HG03378 (cell line): ENCODE data around the gene NFIC.
"Not testable (repeated sequence)": the region's sequence is repeated elsewhere in the genome, so short reads cannot be mapped to it uniquely, and the experiment has no call there.

Experiments used
- ATAC-seq: cut with Tn5 transposase; IDR thresholded peaks from one replicate; pipeline ENCODE4 v1.9.1; 2021; ENCODE audit warnings: mild to moderate bottlenecking, moderate library complexity; ENCODE audit not compliant: unreplicated experiment

Gene NFIC

DNA sequence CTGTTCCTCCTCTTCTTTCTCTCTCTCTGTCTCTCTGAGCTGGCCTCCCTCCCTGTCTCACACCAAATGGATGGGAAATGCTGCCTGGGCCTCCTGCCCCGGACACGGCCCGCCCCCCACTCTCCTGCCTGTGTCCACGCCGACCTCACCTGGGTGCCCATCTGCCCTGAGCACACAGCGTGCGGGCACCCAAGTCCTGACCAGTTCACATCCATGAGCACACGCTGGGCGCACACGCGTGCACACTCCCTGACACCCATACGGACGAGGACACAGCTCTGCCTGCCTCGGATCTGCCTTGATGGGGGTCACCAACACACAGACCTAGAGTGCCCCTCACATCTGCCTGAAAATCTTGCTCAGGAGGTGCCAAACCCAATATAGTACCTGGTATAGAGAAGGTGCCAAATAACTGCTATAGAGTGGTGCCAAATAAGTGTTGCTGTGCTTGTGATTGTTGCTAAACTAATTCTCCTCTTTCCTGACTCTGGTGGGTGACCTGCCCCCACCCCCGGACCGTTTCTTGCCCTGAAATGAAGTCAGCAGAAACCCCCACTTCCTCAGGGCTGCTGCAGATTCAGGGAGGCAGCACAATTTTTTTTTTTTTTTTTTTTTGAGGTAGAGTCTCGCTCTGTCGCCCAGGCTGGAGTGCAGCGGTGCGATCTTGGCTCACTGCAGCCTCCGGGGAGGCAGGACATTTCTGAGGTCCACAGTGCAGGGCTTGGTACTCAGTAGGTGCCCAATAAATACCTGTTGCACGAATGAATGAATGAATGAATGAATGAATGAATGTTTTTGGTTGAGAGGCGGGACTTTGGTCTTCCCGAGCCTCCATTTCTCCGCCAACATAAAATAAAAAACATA is 4.6 kb downstream of the NFIC start:
- no peak for ATAC-seq

DNA sequence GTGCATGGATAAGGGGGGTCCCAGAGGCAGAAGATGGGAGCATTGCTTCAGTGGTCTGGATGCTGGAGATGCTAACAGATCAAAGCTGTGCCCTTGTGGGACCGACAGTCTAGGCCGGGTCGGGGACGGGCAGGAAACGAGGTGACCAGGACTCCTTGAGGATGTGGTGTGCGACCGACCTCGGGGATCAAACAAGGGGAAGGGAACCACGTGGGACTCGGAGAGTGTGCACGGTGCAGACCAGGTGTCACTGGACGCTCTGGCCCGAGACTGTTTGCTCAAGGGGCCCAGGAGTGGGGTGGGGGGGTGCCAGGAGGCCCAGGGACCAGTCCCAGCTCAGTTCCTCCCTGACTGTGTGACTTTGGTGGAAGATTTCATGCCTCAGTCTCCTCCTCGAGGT is 6.0 kb downstream of the NFIC start:
- no peak for ATAC-seq

DNA sequence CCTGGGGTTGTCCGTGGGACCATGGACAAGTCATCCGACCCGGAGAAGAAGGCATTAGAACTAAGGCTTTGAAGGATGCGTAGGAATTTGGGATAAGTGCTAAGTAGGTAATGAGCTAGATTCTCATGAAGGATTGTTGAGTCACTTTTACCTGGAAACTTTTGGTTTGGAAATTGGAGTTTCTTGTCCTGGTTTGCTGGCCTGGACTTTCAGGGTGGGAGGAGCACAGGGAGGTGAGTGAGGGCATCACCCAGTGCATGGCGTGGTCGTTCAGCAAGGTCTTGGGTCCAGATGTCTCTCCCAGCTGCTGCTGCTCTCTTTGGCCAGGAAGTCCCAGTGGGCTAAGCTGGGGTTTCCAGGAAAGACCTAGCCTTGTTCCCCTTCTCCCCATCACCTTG is 7.6 kb downstream of the NFIC start:
- no peak for ATAC-seq

DNA sequence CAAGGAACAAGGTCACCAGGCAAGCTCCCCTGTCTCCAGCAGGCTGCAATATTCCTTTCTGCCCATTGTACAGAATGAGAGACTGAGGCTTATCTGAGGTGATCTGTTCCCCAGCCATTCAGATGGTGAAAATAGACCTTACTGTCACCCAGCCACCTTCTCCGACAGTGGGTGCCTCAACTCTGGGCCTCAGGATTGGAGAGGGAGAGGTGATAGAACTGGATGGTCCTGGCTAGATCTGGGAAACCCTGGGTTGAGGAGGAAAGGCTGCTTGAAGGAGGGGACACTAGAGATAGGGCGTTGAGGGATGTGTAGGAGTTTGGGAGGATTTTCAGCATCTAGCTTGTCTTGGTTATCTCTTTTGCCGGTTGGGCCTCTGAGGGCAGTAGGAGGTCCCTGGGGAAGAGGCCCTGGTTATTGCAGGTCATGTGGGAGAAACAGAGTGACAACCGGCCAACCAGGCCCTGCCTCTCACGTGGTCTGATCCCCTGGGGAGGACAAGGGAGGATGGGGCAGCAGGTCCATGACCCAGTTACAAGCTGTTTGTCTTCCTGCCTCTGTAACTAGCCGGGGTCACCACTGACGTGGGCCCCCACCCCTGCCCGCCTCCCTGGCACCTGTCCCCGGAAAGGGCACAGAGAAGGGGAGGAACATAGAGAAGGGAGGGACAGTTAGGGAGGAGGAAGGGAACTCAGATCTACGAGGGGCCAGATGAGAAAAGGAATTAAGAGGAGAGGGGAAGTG is 8.2 kb downstream of the NFIC start:
- no peak for ATAC-seq

- ATAC-seq: no peak
Observed at GRCh38 chr19:3375221-3376090, 9.1 kb downstream of the NFIC start.

DNA sequence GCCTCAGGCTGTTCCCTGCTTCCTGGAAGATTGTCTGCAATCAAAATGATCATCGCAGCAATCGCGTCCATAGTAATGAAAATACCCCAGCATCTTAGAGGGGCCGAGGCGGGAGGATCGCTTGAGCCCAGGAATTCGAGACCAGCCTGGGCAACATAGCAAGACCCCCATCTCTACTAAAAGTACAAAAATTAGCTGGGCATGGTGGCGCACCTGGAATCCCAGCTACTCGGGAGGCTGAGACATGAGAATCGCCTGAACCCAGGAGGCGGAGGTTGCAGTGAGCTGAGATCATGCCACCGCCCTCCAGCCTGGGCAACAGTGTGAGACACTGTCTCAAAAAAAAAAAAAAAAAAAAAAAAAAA is 9.7 kb downstream of the NFIC start:
- not testable (repeated sequence) for ATAC-seq

GRCh38 chr19:3378352-3379150 is 12.2 kb downstream of the NFIC start:
- ATAC-seq: no peak

GRCh38 chr19:3380829-3381228 is 14.4 kb downstream of the NFIC start:
- no peak for ATAC-seq

DNA sequence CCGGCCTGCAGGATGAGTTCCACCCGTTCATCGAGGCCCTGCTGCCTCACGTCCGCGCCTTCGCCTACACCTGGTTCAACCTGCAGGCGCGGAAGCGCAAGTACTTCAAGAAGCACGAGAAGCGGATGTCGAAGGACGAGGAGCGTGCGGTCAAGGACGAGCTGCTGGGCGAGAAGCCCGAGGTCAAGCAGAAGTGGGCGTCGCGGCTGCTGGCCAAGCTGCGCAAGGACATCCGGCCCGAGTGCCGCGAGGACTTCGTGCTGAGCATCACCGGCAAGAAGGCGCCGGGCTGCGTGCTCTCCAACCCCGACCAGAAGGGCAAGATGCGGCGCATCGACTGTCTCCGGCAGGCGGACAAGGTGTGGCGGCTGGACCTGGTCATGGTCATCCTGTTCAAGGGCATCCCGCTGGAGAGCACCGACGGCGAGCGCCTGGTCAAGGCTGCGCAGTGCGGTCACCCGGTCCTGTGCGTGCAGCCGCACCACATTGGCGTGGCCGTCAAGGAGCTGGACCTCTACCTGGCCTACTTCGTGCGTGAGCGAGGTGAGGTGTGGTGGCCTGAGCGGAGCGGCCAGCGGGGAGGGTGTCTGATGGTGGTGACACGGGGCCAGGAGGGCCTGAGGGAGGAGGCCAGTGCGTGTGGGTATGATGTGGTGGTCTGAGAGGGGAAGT is 15.5 kb downstream of the NFIC start:
- no peak for ATAC-seq

DNA sequence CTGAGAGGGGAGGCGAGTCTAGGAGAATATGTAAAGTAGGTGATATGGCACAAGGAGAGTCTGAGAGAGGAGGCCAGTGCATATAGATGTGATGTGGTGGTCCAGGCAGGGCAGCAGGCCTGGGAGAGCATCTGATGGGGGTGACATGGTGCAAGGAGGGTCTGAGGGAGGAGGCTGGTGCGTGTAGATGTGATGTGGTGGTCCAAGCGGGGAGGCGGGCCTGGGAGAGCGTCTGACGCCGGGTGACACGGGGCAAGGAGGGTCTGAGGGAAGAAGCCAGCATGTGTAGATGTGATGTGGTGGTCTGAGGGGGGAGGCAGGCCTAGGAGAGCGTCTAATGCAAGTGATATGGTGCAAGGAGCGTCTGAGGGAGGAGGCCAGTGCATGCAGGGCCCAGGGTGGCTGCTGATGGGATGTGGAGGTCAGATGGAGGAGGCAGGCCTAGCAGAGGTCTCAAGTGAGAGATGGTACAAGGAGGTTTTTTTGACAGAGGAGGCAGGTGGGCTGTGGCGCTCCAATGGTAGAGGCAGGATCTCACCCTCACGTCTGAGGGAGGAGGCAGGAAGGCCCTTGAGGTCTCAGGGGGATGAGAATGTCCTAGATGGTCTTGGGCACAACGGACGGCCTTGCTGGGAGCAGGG is 16.2 kb downstream of the NFIC start:
- ATAC-seq: no peak

- no peak for ATAC-seq
Observed at GRCh38 chr19:3383121-3383722, 16.8 kb downstream of the NFIC start.

DNA sequence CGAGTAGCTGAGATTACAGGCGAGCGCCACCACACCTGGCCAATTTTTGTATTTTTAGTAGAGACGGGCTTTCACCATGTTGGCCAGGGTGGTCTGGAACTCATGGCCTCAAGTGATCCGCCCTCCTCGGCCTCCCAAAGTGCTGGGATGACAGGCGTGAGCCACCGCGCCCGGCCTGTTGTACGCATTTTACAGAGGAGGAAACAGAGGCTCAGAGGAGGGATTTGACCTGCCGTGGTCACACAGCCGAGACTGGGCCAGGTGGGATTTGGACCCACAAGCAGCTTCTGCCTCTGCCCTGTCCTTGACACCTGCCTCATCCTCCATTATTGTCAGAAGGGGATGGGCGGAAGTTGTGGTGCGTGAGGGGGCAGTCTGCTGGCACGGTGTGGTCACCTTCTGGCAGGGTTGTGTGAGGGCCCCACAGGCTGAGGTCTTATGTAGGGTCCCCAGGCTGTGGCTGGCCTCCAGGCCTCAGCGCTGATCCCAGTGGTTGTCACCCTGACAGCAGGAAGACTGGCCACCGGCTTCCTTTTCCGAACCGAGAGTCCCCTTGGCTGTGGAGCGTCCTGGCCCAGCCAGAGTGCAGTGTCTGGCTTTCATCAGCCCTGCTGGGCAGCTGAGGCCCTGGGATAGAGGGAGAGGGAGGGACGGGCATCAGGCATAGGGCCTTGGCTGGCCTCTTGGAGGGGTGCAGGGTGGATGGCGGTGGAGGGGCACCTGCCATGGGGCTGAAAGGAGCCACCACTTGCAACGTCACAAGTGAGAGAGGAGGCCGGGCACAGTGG is 20.3 kb downstream of the NFIC start:
- ATAC-seq: no peak

DNA sequence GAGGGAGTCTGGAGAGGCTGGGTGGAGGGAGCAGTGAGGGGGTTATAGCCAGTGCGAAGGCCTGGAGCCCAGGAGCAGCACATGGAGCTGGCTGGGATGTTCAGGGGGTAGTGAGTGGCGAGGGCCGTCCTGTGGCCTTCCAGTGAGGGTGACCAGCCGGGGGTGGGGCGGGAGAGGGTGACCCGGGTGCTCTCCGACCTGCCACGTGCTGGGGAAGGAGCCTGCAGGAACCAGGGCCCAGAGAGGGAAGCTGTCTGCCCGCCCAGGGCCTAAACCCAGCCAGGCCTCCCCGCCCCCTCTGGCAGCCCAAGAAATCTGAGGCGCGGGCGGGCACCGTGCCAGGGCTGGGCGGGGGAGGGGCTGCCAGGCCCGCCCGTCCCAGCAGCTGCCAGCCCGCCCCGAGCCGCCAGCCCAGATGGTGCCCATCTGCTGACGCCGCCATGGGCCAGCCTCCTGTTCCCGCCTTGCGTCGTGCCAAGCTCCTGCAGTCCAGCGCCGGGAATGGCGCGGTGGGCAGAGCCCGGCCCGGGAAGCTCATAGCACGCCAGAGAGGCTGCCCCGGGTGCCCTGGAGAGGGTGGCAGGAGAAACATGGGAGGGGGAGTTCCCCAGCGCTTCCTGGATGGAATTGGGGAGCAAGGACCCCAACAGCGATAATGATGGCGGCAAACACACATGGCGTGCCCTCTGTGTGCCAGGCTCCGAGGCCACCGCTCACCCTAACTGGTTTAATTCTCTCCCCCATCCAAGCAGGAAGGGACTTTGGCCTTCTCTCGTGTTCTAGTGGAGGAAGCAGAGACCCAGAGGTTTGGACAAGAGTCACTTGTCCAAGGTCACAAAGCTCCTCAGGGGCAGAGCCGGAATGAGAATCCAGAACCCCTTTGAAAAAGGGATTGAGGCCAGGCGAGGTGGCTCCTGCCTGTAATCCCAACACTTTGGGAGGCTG is 21.5 kb downstream of the NFIC start:
- ATAC-seq: no peak

- no peak for ATAC-seq
Observed at GRCh38 chr19:3389446-3389778, 23.0 kb downstream of the NFIC start.

DNA sequence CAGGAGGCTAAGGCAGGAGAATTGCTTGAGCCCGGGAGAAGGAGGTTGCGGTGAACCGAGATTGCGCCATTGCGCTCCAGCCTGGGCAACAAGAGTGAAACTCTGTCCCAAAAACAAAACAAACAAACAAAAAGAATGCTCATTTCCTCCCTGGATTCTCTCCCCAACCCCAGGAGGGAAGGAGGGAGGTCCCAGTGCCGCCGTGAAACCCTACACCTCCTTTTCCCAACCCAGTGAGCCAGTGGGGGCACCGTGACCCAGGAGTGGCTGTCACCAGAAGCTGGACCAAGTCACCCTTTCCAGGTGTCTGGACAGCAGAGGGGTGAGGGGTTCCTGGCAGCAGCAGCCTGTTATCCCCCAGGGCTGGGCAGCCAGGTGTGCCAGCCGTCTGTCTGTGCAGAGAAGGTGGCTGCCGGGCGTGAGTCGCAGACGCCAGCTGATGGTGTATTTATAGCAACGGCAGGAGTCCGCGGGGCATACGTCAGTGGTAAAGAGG is 23.5 kb downstream of the NFIC start:
- ATAC-seq: no peak

DNA sequence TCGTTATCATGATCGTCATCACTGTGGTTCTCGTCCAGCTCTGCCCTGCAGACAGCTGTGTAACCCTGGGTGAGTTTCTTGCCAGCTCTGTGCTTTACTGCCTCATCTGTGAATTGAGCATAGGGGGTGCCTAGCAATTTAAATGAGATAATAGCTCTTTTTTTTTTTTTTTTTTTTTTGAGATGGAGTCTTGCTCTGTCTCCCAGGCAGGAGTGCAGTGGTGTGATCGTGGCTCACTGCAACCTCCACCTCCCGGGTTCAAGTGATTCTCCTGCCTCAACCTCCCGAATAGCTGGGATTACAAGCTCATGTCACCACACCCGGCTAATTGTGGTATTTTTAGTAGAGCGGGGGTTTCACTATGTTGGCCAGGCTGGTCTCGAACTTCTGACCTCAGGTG is 25.5 kb downstream of the NFIC start:
- ATAC-seq: not testable (repeated sequence)

GRCh38 chr19:3392480-3392879 is 26.1 kb downstream of the NFIC start:
- no peak for ATAC-seq
